Measurements from ENCODE around the gene CELSR1.

DNA sequence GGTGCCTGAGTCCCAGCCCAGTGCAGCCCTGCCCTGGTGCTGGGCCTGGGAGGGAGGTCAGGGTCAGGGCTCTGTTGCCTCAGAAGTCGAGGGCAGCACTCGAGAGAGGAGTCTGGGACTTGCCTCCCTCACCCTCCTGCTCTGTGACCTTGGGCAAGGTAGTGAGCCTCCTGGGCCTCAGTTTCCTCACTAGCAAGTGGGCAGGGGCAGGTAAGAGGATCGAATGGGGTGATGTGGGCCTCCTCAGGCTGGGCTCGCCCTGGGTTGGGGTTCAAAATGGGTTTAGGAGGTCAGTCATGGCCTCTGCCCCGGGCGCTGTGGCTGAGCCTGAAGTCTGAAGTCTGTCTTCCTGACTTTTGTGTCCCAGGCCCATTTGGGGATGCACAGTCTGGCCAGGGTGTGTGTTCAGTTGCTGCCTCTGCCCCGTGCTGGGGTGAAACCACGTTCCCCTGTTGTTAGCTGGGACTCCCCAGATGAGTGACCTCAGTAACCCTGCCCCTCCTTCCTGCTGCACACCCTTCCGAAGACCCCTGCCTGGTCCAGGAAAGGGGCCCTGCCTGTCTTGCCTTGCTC, 40.9 kb upstream of the CELSR1 start:
- TF ChIP-seq, protein P1, sequence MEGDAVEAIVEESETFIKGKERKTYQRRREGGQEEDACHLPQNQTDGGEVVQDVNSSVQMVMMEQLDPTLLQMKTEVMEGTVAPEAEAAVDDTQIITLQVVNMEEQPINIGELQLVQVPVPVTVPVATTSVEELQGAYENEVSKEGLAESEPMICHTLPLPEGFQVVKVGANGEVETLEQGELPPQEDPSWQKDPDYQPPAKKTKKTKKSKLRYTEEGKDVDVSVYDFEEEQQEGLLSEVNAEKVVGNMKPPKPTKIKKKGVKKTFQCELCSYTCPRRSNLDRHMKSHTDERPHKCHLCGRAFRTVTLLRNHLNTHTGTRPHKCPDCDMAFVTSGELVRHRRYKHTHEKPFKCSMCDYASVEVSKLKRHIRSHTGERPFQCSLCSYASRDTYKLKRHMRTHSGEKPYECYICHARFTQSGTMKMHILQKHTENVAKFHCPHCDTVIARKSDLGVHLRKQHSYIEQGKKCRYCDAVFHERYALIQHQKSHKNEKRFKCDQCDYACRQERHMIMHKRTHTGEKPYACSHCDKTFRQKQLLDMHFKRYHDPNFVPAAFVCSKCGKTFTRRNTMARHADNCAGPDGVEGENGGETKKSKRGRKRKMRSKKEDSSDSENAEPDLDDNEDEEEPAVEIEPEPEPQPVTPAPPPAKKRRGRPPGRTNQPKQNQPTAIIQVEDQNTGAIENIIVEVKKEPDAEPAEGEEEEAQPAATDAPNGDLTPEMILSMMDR (IDR thresholded peaks at IDR 0.05): no peak
- TF ChIP-seq POLR2A (IDR thresholded peaks at IDR 0.05): no peak

Measured in ovary (tissue), 3 donors.